D721Med (cell line): ENCODE data around the gene FAM24B.

ENCODE experiments used
- DNase-seq: peaks from one replicate; pipeline ENCODE4 v3.0.0; 2011; ENCODE audit warnings: low spot score; ENCODE audit not compliant: insufficient read length
- FAIRE-seq: peaks from 2 replicates; lab custom pipeline; 2011; peaks lifted over from hg19 to GRCh38; lab: Jason Lieb, UNC
- CTCF ChIP-seq: IDR thresholded peaks from 2 replicates; pipeline ENCODE4 v1.5.1; 2012; ENCODE audit warnings: mild to moderate bottlenecking, control low read depth; ENCODE audit not compliant: insufficient read depth; ENCODE audit errors: missing control alignments

The FAM24B gene

DNA sequence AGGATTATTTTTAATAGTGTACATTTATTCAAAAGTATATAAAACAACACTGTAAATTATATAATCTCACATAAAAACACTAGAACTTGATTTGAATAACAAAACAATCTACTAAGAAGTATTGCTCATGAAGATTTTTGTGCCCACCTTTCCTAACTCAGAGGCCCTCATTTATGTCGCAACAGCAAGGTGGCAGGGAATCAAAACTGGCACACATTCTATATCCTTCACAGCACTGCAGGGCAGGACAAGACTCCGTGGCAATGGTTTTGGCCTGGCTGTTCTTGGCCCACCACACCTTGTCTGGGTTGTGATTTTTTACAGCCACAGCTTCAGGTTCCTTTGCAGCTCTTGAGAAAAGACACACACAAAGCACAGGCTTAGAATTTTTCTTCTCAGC lies 30.3 kb downstream of the FAM24B start:
- no peak for FAIRE-seq
- no peak for DNase-seq
- TF ChIP-seq CTCF, result no peak

DNA sequence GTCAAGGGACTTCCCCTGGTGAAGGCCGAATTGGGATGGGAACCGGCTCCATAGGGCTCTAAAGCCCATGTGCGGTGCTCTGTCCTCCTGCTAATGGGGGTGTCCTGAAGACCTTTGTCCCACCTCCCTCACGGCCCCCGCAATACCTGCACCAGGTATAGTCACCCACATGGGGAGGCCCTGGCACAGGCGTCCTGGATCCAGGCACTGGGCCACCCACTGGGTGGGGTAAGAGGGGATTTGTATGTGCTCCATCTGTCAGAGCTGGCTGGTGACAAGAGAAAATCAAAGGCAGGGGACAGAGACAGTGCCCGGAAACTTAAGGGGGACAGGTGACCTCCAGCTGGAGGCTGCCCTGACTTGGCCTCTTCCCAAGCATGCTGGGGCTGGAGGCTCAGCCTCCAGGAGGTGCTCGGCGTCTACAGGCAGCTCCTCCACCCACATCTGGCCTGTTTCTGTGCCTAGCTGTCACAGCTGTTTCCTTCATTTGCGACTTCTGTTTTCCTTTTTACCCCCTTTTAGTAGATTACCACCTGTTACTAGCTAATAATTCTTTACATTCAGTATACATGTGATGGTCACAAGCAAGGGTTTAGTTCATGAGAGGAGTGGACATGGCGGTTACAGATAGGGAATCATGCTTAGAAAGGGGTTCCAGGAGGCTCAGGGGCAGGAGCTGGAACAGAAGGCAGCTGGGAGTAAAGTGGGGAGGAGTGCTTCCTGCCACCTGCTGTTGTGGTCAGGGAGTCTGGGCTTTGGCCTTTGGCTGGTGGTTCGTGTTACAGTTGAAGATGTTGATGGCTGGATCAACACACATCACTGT lies 31.4 kb downstream of the FAM24B start:
- no peak for TF ChIP-seq CTCF
- DNase-seq (no peak), FAIRE-seq (no peak)

DNA sequence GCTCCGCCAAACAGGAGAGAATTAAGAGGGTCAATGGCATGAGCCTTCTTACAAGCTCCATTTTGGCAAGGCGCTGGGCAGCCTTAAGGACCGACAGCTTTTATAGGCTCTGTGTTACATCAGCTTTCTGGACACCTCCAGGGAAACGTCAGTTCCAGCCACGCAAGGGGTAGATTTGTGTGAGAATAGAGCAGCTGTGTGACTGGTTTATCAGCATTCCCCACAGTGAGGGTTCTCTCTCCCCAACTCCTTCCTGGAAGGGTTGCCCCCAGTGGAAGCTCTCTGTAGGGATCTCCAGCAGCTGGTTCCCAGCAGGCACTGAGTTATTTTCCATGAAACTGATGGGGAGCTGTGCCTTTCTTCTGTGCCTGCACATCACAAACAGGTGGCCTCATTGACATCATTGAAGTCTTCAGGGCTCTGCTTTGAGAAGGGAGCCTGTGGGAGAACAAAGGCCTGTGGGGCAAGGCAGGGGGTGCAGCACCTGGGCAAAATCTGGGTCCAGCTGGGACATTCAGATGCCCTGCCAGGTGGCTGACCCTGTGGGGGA lies 33.5 kb downstream of the FAM24B start, which contains the start of gene CUZD1:
CUZD1 (minus strand) TSS at position 75 of the 550 bp plus-strand sequence; CDS start at position 61, 14 bp downstream.
- FAIRE-seq (no peak), DNase-seq (no peak)
- no peak for TF ChIP-seq CTCF

- DNase-seq, result no peak
- TF ChIP-seq CTCF, result no peak
- no peak for FAIRE-seq
Measured at GRCh38 chr10:122844146-122844545, 35.2 kb downstream of the FAM24B start.

DNA sequence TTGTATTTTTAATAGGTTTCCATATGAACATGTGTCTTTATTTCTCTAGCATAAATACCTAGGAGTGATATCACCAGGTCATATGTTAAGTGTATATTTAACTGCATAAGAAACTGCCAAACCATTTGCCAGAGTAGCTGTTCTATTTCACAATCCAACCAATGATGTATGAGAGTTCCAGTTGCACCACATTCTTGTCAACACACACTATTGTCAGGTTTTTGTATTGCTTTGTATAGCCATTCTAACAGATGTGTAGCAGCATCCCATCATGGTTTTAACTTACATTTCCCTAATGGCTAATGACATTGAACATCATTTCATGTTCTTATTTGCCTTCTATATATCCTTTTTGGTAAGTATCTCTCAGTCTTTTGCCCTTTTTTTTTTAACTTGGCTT lies 37.8 kb downstream of the FAM24B start:
- no peak for TF ChIP-seq CTCF
- DNase-seq (no peak), FAIRE-seq (no peak)

DNA sequence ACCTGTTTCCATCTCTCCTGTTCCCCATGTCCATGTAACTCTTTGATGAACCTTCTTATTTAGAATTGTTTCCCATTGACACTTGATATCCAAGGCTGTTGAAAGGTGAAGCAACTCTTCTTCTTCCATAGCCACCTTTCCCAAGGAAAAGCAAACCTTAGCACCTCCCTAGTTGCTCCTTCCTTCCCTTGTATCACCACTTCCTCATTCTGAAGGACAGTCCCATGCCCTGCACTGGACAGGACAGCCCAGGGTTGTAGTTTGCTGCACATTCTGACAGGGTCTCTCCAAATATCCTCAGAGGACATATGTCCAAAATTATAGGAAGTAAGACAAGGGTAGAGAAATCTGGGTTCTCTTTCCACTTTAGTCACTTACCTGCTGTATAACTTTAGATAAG lies 39.9 kb downstream of the FAM24B start:
- DNase-seq, result no peak
- no peak for FAIRE-seq
- no peak for TF ChIP-seq CTCF

DNA sequence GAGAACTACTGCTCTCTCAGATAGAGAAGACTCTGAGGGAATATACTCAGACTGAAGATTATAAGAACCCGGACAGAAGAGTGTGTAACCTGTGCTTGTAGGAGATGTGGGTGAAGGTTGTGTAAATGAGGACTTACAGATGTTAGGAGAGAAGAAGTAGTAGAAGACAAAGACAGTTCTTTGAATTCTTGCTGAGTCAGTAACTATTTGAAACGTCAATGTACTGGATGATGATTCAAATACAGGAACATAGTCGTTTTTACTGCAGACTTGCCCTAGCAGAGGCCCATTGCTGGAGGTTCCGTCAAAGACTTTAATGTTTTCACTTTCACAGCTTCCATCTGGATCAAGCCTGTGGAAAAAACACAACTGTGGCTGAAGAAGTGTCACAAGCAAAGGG lies 40.5 kb downstream of the FAM24B start:
- no peak for DNase-seq
- TF ChIP-seq CTCF, result no peak
- no peak for FAIRE-seq
